ENCODE data around the gene CD2AP.
"Not testable (repeated sequence)": the region's sequence is repeated elsewhere in the genome, so short reads cannot be mapped to it uniquely, and the experiment has no call there.

CD2AP gene

DNA sequence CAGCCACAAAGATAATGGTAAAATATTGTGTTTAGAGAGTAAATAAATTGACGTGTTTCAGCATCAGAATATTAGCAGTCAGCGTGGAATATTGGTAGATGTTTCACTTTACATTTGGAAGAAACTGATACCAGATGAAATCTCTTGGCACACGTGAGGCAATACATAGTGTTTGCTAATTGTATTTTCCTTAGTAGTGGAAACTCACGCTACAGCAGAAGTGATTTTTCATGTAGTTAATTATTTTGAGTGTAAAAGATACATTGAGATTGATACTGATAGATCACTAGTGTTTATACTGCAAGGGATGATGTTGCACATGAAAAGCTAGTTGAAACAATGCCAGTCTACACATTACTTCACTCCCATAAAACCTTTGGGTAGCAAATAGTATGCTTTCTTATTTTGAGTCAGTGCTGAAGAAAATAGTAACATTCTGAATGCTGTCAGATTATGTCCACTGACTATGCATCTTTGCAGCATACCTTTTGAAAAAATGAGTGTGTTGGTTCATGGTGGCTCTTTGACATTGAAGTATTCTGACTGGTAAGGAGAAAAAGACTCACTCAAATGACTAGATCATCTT, 59.3 kb downstream of the CD2AP start:
- no peak overlapping the region for H3K4me3 ChIP-seq (ENCODE audit: low read depth, low read length)
- no peak for DNase-seq (ENCODE audit: low read depth)

DNA sequence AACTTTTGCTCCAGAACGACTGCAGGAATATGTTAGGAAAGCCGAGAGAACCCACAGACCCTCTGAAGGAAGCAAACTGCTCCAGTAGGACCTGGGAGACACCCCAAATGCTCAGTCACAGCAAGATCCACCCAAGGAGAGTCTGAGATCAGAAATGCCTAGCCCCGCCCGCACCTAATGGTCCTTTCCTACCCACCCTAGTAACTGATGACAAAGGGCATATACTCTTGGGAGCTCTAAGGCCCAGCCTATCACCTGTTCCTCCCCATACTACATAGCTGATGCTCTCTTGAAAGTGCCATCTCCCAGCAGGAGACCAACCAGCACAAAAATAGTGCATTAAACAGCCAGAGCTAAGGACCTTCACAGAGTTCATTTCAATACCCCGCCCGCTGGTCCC, 67.6 kb downstream of the CD2AP start:
- no peak overlapping the region for H3K4me3 ChIP-seq (ENCODE audit: low read depth, low read length)

DNA sequence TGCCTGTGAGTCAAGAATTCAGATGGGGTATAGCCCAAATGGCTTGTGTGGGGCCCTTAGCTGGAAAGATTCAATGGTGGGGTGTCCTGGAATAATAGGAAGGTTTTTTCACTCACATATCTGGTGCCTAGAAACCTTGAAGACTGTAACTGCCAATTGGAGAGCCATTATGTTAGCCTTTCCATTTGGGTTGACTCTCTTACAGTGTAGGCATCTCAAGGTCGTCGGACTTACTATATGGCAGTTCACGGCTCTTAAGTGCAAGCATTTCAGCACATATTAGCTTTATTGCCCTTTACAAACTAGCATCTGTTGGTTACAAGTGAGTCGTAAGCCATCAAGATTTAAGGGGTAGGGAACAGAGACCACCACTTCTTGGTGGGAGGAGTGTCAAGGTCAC, 74.1 kb downstream of the CD2AP start:
- no peak for DNase-seq (ENCODE audit: low read depth)
- no peak overlapping the region for H3K4me3 ChIP-seq (ENCODE audit: low read depth, low read length)

More for the DNA sequence above, 67.6 kb downstream of the CD2AP start:
- no peak for DNase-seq (ENCODE audit: low read depth)

DNA sequence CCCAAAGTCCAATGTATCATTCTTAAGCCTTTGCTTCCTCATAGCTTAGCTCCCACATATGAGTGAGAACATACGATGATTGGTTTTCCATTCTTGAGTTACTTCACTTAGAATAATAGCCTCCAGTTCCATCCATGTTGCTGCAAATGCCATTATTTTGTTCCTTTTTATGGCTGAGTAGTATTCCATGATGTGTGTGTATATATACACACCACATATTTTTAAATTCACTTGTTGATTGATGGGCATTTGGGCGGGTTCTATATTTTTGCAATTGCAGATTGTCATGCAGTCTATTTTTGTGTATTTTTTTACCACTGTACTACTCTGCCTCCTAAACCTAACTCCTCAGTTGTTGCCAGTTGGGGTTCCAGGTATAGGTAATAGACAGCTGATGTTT, 74.7 kb downstream of the CD2AP start:
- H3K4me3 ChIP-seq (ENCODE audit: low read depth, low read length) = no peak overlapping the region
- DNase-seq (ENCODE audit: low read depth) = no peak

DNA sequence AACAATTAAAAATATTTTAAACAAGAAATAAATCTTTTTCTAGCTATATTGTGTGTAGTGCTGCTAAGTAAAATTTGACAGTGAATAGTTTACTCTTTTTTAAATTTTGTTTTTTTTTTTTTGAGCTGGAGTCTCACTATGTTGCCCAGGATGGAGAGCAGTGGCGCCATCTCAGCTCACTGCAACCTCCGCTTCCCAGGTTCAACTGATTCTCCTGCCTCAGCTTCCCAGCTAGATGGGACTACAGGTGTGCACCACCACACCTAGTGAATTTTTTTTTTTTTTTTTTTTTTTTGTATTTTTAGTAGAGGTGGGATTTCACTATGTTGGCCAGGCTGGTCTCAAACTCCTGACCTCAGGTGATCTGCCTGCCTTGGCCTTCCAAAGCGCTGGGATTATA, 75.7 kb downstream of the CD2AP start:
- not testable (repeated sequence) for H3K4me3 ChIP-seq (ENCODE audit: low read depth, low read length); DNase-seq (ENCODE audit: low read depth)

DNA sequence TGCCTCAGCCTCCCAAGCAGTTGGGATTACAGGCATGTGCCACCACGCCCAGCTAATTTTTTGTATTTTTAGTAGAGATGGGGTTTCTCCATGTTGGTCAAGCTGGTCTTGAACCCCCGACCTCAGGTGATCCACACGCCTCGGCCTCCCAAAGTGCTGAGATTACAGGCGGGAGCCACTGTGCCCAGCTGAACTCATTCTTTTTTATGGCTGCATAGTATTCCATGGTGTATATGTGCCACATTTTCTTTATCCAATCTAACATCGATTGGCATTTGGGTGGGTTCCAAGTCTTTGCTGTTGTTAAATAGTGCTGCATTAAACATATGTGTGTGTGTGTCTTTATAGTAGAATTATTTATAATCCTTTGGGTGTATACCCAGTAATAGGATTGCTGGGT, 78.9 kb downstream of the CD2AP start:
- H3K4me3 ChIP-seq (ENCODE audit: low read depth, low read length); DNase-seq (ENCODE audit: low read depth): not testable (repeated sequence)

DNA sequence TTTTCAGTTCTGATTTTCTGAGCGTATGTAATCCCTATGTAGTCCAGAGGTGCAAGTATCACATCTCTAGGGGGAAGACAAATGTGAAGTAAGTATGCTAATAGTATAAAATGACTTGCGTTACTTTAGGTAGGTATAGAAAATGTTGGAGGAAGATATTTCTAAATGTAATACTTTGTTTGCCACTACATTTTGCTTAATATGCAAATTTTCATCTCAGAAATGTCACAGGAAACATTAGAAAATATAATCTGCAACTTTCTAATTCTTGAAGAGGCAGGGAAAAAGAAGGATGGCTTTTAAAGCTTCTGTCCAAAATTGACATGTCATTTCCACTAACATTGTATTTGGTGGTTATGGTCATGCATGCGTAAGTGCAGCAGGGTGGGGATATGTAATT, 85.6 kb downstream of the CD2AP start:
- no peak for DNase-seq (ENCODE audit: low read depth)
- no peak overlapping the region for H3K4me3 ChIP-seq (ENCODE audit: low read depth, low read length)

DNA sequence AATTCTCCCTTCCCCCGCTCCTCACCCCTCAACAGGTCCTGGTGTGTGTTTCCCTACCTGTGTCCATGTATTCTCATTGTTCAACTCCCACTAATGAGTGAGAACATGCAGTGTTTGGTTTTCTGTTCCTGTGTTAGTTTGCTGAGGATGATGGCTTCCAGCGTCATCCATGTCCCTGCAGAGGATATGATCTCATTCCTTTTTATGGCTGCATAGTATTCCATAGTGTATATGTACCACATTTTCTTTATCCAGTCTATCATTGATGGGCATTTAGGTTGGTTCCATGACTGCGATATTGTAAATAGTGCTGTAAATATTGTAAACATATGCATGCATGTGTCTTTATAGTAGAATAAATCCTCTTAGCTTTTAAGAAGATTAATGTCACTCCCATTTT, 89.0 kb downstream of the CD2AP start:
- H3K4me3 ChIP-seq (ENCODE audit: low read depth, low read length); DNase-seq (ENCODE audit: low read depth): not testable (repeated sequence)

DNA sequence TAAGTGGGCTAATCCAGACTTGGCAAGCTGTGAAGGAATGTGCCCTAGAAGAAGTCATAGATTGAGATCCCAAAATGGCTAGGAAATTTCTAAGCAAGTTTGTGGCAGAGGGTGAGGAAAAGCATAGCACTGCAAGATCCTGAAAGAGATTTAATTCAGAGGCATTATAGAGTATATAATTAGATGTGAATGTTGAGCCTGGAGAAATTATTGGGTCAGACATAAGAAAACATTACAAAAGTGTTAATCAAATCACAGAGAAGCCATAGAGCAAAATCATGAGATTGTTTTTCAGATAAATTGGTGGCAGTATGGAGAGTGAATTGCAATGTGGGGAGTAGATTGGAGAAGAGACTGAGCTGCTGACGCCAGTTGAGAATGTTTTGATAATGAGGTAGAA, 90.0 kb downstream of the CD2AP start:
- no peak for DNase-seq (ENCODE audit: low read depth)
- no peak overlapping the region for H3K4me3 ChIP-seq (ENCODE audit: low read depth, low read length)

DNA sequence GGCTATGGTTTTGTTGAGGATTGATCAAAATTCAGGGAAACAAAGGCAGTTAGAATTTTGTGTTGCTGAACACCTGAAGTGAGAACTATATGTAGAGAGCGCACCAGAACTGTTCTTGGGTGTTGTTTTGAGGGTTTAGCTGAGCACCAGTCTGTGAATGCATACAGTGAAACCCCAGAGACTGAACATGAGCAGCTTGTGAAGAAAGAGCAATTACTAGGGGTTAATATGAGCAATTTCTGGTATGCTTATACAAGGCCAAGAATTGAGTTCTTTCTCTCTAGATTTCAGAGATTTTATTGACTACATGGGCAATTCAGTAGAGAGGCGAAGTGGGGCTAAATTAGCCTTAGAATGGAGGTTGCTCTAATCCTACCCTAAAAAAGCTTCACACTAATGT, 93.9 kb downstream of the CD2AP start:
- H3K4me3 ChIP-seq (ENCODE audit: low read depth, low read length) = no peak overlapping the region
- DNase-seq (ENCODE audit: low read depth) = no peak

DNA sequence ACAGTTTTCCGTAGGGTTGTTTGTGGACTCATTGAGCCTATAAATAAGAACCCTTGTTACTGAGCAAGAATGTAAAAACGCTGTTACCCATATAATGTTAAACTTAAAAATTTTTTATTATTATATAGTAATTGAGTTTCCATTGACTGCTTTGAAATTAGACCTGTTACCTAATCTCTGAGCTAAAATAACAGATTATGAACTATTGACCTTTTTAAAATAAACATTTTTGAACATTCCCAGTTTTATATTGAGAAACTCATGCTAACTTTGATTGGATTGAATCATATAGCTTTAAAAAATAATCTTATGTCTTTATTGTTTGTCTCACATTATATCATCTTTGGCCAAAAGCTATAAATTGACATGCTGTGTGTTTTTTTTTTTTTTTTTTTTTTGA, 95.5 kb downstream of the CD2AP start:
- H3K4me3 ChIP-seq (ENCODE audit: low read depth, low read length) = no peak overlapping the region
- DNase-seq (ENCODE audit: low read depth) = no peak

DNA sequence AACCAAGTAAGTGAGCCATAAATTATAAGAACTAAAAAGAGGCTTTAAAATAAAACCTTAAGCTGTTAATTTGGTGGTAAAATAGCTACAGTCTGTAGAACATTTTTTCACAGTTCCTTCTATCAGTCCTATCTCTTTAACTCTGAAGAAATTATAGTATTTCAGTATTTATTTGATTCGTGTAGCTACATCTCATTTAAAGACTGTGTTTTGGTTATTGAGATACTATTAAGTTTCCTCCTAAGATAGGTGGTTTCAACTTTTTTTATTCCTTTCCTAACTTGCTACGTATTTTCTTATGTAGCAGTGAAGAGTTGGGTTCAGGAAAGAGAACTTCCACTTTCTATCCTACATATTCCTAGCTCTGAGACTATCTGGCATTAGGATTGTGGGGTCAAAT, 97.2 kb downstream of the CD2AP start:
- DNase-seq (ENCODE audit: low read depth) = no peak
- no peak overlapping the region for H3K4me3 ChIP-seq (ENCODE audit: low read depth, low read length)

DNA sequence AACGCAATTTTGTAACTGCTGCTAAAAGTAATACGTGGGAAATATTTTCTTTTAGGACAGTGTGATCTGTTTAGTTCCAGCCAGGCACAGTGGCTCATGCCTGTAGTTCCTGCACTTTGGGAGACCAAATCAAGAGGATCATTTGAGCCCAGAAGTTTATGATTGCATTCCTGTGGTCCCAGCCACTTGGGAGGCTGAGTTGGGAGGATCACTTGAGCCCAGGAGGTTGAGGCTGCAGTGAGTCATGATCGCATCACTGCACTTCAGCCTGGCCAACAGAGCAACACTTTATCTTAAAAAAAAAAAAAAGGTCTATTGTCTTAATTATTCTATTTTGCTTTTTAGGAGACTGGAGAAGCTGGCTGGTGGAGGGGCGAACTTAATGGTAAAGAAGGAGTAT, 101.5 kb downstream of the CD2AP start:
- no peak overlapping the region for H3K4me3 ChIP-seq (ENCODE audit: low read depth, low read length)
- DNase-seq (ENCODE audit: low read depth) = no peak

DNA sequence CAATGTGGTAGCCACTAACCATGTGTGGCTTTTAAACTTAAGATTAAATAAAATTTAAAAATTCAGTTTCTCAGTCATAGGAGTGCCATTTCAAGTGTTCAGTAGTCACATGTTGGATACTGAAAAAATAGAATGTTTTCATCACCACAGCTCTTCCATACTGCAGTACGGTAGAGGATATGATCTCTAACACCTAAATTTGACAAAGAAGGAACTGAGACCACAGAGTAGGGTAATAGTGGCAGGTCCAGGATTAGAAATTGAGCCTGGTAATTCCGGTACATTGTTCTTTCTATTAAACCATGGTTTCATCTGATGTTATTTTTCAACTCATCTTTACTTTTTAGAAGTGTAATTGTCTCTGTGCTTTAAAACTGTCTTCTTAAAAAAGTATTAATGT, 104.0 kb downstream of the CD2AP start:
- DNase-seq (ENCODE audit: low read depth) = no peak
- no peak overlapping the region for H3K4me3 ChIP-seq (ENCODE audit: low read depth, low read length)

DNA sequence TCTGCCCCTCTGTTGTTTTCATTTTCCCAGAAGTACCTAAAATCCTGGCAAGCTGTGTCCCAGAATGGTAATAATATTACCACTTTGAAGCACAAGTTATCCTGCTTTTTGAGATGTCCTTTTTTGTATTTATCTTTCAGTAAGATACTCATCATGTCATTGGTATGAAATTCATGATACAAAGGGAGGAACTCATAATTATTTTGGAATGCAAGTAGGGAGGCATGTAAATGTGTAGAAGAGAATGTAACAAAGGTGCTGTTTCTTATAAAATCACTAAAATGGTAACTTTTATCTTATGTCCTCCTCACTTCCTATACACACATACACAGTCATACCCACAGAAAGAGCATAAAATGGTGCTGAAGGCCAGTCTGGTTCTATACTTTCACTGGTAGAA, 109.9 kb downstream of the CD2AP start:
- DNase-seq (ENCODE audit: low read depth) = no peak
- no peak overlapping the region for H3K4me3 ChIP-seq (ENCODE audit: low read depth, low read length)

DNA sequence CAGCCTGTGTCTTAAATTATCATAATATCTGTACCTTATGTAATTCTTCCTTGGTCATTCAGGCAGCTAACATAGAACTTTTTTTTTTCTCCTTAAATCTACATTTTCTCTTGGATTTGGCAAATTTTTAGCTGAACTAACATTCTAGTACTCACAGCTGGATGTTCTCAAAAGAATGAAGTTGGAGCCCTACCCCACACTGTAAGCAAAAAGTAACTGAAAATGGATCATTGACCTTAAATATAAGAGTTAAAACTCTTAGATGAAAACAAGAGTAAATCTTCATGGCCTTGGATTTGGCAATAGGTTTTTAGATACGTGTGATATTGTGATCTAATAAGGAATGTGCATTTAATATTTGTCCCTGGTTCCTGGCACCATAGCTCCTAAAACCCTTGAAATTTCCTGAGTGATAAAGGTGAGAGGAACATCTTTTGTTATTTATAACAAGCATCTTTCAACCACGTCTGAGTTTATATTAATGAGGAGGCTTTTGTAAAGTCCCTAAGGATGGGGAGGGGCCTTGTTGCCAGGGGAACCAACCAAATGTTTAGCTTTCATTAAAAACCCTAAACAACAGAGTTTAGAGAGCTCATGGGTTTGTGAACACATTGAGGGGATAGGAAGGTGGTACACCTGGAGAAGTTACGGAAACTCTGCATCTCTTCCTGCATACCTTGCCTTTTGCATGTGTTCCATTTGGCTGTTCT, 114.7 kb downstream of the CD2AP start:
- H3K4me3 ChIP-seq (ENCODE audit: low read depth, low read length) = no peak overlapping the region

DNA sequence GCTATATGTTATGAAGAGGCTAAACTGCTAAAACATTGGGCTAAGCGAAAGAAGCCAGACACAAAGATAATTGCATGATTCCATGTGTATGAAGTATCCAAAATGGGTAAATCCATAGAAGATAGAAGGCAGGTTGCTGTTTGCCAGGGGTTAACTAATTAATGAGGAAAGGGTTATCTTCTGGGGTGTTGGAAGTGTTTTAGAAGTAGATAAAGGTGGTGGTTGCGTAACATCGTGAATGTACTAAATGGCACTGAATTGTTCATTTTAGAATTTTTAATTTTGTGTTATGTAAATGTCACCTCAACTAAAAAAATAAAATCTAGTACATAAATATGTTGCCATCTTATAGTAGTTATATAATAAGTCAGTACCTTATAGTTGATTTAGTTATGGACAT, 116.4 kb downstream of the CD2AP start:
- no peak for DNase-seq (ENCODE audit: low read depth)
- no peak overlapping the region for H3K4me3 ChIP-seq (ENCODE audit: low read depth, low read length)

More for the DNA sequence above, 114.7 kb downstream of the CD2AP start:
- DNase-seq (ENCODE audit: low read depth) = no peak

DNA sequence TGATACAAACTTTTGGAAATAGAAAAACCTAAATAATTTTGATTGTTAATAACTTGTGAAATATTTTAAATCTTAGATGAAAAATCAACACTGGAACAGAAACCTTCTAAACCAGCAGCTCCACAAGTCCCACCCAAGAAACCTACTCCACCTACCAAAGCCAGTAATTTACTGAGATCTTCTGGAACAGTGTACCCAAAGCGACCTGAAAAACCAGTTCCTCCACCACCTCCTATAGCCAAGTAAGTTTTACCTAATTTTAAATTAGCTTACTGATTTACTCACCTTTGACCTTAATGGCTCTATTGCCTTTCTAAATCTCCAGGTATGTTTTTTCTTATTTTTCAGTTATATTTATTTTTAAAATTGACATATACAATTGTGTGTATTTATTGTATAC, 118.2 kb downstream of the CD2AP start:
- DNase-seq (ENCODE audit: low read depth) = no peak
- no peak overlapping the region for H3K4me3 ChIP-seq (ENCODE audit: low read depth, low read length)

DNA sequence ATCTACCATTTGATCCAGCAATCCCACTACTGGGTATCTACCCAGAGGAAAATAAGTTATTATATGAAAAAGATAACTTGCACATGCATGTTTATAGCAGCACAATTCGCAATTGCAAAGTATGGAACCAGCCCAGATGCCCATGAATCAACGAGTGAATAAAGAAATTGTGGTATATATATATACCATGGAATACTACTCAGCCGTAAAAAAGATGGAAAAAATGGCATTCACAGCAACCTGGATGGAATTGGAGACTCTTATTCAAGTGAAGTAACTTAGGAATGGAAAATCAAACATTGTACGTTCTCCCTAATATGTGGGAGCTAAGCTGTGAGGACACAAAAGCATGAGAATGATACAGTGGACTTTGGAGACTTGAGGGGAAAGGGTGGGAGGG, 120.8 kb downstream of the CD2AP start:
- DNase-seq (ENCODE audit: low read depth) = no peak
- H3K4me3 ChIP-seq (ENCODE audit: low read depth, low read length) = no peak overlapping the region

DNA sequence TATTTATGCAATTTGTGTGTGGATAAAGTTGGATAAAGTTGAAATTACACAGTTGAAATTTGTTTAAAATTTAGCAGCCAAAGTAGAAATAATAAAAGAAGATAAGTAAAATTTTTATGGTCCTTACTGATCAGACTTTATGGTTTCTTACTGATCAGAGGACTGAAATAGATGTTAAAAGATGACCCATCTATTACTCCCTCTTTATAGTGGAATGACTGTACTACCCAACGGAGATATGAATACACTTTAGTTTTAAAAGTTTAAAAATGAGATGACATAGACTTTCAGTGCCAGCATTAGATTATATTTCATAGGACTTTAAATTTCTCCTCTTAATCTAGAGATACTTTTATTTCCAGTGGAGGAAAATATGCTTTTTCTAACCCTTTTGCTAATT, 121.9 kb downstream of the CD2AP start:
- no peak for DNase-seq (ENCODE audit: low read depth)
- no peak overlapping the region for H3K4me3 ChIP-seq (ENCODE audit: low read depth, low read length)

DNA sequence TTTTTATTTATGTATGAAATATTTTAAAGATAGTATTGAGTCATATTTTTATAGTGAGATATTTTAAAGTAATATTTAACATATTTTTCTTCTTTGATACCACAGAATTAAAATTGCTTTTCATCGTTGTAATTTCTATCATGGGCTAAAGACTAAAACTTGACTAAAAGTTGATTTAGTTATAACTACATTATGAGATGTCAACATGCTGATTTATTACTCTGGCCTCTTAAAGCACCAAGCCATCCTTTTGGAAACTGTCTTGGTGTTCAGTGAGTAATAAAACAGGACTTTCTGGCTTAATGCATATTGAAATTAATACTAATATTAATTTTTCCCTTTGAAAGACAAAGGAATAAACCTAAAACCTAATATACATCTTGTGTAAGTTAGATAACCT, 125.6 kb downstream of the CD2AP start:
- H3K4me3 ChIP-seq (ENCODE audit: low read depth, low read length) = no peak overlapping the region
- DNase-seq (ENCODE audit: low read depth) = no peak

DNA sequence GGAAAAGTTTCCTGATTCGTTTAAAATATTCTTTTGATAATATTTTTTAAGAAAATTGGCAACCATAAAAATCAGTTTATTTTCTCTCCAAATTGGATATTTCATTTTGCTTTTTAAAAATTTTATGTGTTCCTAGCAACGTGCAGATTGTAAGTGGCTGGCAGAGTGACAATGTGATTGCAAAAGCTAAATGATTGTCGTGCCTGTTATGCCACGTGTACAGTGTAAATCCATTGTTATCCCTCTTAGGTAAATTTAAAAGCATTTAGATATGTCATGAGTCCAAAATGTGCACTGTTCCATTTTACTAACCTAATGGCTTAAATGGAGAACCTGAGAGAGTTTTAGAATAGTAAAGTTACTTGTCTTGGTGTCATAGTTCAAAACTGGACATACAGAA, 126.4 kb downstream of the CD2AP start:
- DNase-seq (ENCODE audit: low read depth) = no peak
- H3K4me3 ChIP-seq (ENCODE audit: low read depth, low read length) = no peak overlapping the region
